NCI-H2107 treated with DMSO at 0.1 percent for 48 hours (cell line): ENCODE data around the gene PDZD2.
"Not testable (repeated sequence)": the region's sequence is repeated elsewhere in the genome, so short reads cannot be mapped to it uniquely, and the experiment has no call there.

ENCODE experiments used
- DNase-seq: peaks from one replicate; lab custom pipeline; 2025; ENCODE audit not compliant: unreplicated experiment; lab: John Stamatoyannopoulos, UW

Gene PDZD2

GRCh38 chr5:32094691-32095090 lies 455.8 kb downstream of the PDZD2 start:
- no peak for DNase-seq

GRCh38 chr5:32095261-32095671 lies 456.3 kb downstream of the PDZD2 start:
- DNase-seq, result no peak

GRCh38 chr5:32096891-32097595 lies 458.1 kb downstream of the PDZD2 start:
- no peak for DNase-seq

- DNase-seq, result no peak
Observed at GRCh38 chr5:32098291-32098690, 459.4 kb downstream of the PDZD2 start.

GRCh38 chr5:32098890-32099310 lies 460.0 kb downstream of the PDZD2 start:
- DNase-seq, result no peak

GRCh38 chr5:32099486-32100035 lies 460.6 kb downstream of the PDZD2 start:
- no peak for DNase-seq

- no peak for DNase-seq
Observed at GRCh38 chr5:32100230-32100629, 461.3 kb downstream of the PDZD2 start.

GRCh38 chr5:32100691-32101302 lies 461.9 kb downstream of the PDZD2 start:
- no peak for DNase-seq

GRCh38 chr5:32102254-32102986 lies 463.5 kb downstream of the PDZD2 start:
- DNase-seq, result no peak

- DNase-seq, result no peak
Observed at GRCh38 chr5:32103521-32103920, 464.6 kb downstream of the PDZD2 start.

GRCh38 chr5:32107291-32107690 lies 468.4 kb downstream of the PDZD2 start:
- DNase-seq, result no peak

- DNase-seq, result no peak
Observed at GRCh38 chr5:32108167-32108566, 469.2 kb downstream of the PDZD2 start.

GRCh38 chr5:32109236-32109635 lies 470.3 kb downstream of the PDZD2 start:
- DNase-seq, result no peak

GRCh38 chr5:32110111-32110696 lies 471.3 kb downstream of the PDZD2 start:
- DNase-seq, result no peak

- DNase-seq, result no peak
Observed at GRCh38 chr5:32115985-32116384, 477.1 kb downstream of the PDZD2 start.

GRCh38 chr5:32116574-32117313 lies 477.8 kb downstream of the PDZD2 start:
- DNase-seq, result no peak

GRCh38 chr5:32118922-32119321 lies 480.0 kb downstream of the PDZD2 start:
- not testable (repeated sequence) for DNase-seq

- no peak for DNase-seq
Observed at GRCh38 chr5:32123058-32123805, 484.3 kb downstream of the PDZD2 start.

GRCh38 chr5:32123889-32124676 lies 485.2 kb downstream of the PDZD2 start:
- no peak for DNase-seq
